Thyroid gland (tissue), 4 donors: ENCODE measurements around the gene AUH. TPM values are rescaled to one million over a fixed set of nuclear protein-coding genes. Genes with fewer than 3 reads are reported as not detected.

Experiments
- DNase-seq, 2 donors: peaks; one replicate each; pipeline ENCODE4 v3.0.0-alpha.2; 2019
- H3K27ac ChIP-seq, 3 donors: fragments of 200-600 bp; sonication (generic); 1 replicate in 2 of 3; 2 replicates in 1 of 3; pipeline ENCODE4 v1.5.1; 2016 to 2019; ENCODE audit warnings: mild to moderate bottlenecking in 1 of 3, moderate library complexity in 1 of 3
- H3K27me3 ChIP-seq: fragments of 200-600 bp; sonication (generic); one replicate; pipeline ENCODE4 v1.5.1; 2019
- H3K36me3 ChIP-seq, 2 donors: fragments of 200-600 bp; sonication (generic); one replicate each; pipeline ENCODE4 v1.5.1; 2016 to 2019
- H3K4me1 ChIP-seq, 2 donors: fragments of 200-600 bp; sonication (generic); one replicate each; pipeline ENCODE4 v1.5.1; 2017 to 2019
- H3K4me3 ChIP-seq, 3 donors: fragments of 200-600 bp; sonication (generic); replicated peaks in 1 of 3; 1 replicate in 2 of 3; 2 replicates in 1 of 3; pipeline ENCODE4 v1.5.1; 2016; ENCODE audit warnings: mild to moderate bottlenecking in 1 of 3
- H3K9me3 ChIP-seq: fragments of 200-600 bp; sonication (generic); one replicate; pipeline ENCODE4 v1.5.1; 2017
- POLR2A ChIP-seq, 2 donors: fragments of 450-650 bp; IDR thresholded peaks; one replicate each; pipeline ENCODE4 v1.6.1; 2017; ENCODE audit warnings: antibody characterized with exemption in 2 of 2, mild to moderate bottlenecking in 2 of 2, moderate library complexity in 1 of 2
- WGBS, 2 donors: methylation state at CpG; one replicate each; pipeline ENCODE4 v1.1.5; 2017; 5-methylcytosine and 5-hydroxymethylcytosine counted together
- intact Hi-C: fragments of 100-400 bp; cut with DNase I; formaldehyde crosslinking; loops from one replicate; pipeline ENCODE4 v1.15.1; 2023
- total RNA-seq, 4 donors: library from RNA; depleted of rRNA; stranded (reverse); fragments of >200 nt; gene quantifications; one replicate each; pipeline ENCODE4 v1.2.3, GENCODE V29; 2016
- TF ChIP-seq, protein P1 (sequence below), 6 experiments: fragments of 200-600 bp in 3 of 6; fragments of 450-650 bp in 3 of 6; sonication (generic) in 3 of 6; IDR thresholded peaks; one replicate each; pipeline ENCODE4 v1.5.1; 2016 to 2019; ENCODE audit warnings: antibody characterized with exemption in 6 of 6, mild to moderate bottlenecking in 2 of 6, inconsistent platforms in 1 of 6, moderate library complexity in 1 of 6

Gene AUH
- total RNA-seq, 4 donors from 2014 or later = 57.1 to 83.5 (median 65.2) TPM

DNA sequence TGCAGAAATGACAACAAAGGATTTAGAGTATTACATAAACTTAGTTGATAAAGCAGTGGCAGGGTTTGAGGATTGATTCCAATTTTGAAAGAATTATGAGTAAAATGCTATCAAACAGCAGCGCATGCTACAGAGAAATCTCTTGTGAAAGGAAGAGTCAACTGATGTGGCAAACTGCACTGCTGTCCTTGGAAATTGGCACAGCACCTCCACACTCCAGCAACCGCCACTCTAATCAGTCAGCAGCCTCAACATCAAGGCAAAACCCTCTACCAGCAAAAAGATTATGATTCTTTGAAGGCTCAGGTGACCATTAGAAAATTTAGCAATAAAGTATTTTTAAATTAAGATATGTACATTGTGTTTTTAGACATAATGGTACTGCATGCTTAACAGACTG is 66.4 kb downstream of the AUH start:
- 97% methylated on average over 2 of the region's 2 CpGs for WGBS, 2 donors
- TF ChIP-seq POLR2A (IDR thresholded peaks at IDR 0.05) = no peak
- TF ChIP-seq, protein P1, sequence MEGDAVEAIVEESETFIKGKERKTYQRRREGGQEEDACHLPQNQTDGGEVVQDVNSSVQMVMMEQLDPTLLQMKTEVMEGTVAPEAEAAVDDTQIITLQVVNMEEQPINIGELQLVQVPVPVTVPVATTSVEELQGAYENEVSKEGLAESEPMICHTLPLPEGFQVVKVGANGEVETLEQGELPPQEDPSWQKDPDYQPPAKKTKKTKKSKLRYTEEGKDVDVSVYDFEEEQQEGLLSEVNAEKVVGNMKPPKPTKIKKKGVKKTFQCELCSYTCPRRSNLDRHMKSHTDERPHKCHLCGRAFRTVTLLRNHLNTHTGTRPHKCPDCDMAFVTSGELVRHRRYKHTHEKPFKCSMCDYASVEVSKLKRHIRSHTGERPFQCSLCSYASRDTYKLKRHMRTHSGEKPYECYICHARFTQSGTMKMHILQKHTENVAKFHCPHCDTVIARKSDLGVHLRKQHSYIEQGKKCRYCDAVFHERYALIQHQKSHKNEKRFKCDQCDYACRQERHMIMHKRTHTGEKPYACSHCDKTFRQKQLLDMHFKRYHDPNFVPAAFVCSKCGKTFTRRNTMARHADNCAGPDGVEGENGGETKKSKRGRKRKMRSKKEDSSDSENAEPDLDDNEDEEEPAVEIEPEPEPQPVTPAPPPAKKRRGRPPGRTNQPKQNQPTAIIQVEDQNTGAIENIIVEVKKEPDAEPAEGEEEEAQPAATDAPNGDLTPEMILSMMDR (IDR thresholded peaks at IDR 0.05) = no peak
- Histone ChIP-seq H3K27me3 (no peaks in the 10 kb centered on the region), H3K9me3 (no peaks in the 10 kb centered on the region), H3K36me3 (peaks cover 21 to 27% of the 10 kb centered on the region in 2 donors), H3K4me3 (no peak overlapping the region), H3K27ac (no peak overlapping the region), H3K4me1 (no peaks in the 10 kb centered on the region)
- no peak for DNase-seq
- intact Hi-C loops = no loop called here

DNA sequence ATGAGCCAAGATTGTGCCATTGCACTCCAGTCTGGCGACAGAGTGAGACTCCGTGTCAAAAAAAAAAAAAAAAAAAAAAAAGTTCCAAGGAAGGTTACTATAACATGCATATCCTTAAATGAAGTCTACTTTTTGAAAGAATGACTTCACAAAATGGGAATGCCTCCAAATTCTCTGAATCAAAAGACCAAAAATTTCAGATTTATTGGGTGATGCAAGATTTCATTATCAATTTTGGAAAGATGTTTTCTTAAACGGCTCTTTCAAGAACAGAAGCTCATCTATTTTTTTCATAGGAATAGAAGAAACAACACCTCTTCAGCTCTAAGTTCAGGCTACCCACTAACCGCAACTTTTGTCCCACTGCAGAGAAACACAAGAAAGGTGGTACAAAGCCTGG is 69.9 kb downstream of the AUH start:
- Histone ChIP-seq H3K27me3 (no peaks in the 10 kb centered on the region), H3K27ac (no peak overlapping the region), H3K9me3 (no peaks in the 10 kb centered on the region), H3K4me1 (no peaks in the 10 kb centered on the region), H3K4me3 (no peak overlapping the region), H3K36me3 (peaks cover 21 to 27% of the 10 kb centered on the region in 2 donors)
- TF ChIP-seq, protein P1 (IDR thresholded peaks at IDR 0.05) = no peak
- no peak for TF ChIP-seq POLR2A (IDR thresholded peaks at IDR 0.05)
- intact Hi-C loops = no loop called here
- no peak for DNase-seq
- WGBS, 2 donors = 91 to 94% methylated on average over 4 of the region's 4 CpGs

DNA sequence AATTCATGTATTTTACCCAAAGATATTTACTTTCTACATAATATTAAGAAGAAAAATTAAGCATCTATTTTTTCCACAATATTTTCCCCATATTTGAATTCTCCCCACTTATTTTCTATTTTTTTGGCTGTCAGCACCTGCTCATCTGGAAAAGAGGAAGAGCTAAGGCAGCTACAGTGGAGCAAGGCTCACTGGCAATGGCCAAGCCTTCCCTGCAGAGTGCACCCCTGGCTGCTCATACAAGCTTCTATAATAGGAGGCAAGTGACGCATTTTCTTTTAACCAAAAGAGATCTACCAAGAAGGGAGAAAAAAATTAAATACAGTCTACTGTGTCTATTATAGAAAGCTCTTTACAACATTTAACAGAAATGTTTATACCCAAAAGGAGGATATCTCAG is 72.5 kb downstream of the AUH start:
- TF ChIP-seq, protein P1 (IDR thresholded peaks at IDR 0.05) = no peak
- no peak for TF ChIP-seq POLR2A (IDR thresholded peaks at IDR 0.05)
- Histone ChIP-seq H3K9me3 (no peaks in the 10 kb centered on the region), H3K4me1 (no peaks in the 10 kb centered on the region), H3K4me3 (no peak overlapping the region), H3K27ac (no peak overlapping the region), H3K27me3 (no peaks in the 10 kb centered on the region), H3K36me3 (peaks cover 11 to 14% of the 10 kb centered on the region in 2 donors)
- WGBS, 2 donors = 86 to 100% methylated on average over 1 of the region's 1 CpG
- DNase-seq = no peak
- intact Hi-C loops = no loop called here

DNA sequence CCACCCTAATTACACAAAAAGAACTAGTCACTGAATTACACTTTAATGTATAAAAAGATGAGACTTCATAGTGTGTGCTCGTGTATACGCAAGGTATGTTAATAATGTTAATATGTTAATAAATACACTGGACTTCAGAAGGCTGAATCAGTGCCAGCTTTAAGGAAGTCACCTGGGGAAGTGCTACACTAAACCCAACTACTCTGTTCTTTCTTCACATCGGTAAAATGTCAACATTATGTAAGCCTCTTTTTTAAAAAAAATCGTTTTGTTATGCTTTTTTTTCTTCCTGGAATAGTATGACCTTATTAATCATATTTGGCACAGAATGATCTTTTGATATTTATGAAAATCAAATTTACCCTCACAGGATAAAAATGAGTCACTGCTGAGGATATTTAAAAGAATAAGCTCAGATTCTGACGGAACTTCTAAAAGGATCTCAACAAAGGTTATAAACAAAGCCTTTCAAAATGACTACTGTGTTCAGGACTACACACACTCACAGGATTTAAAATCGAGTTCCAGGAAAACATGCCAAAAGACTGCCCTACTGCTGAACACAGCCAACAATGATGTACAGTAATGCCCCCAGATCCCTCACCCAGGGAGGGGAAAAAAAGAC is 75.9 kb downstream of the AUH start:
- intact Hi-C loops = no loop called here
- no peak overlapping the region for H3K4me3 ChIP-seq
- no peak overlapping the region for H3K27ac ChIP-seq
- no peaks in the 10 kb centered on the region for H3K27me3 ChIP-seq
- no peaks in the 10 kb centered on the region for H3K36me3 ChIP-seq
- H3K4me1 ChIP-seq = no peaks in the 10 kb centered on the region
- 70 to 71% methylated on average over 6 of the region's 6 CpGs for WGBS, 2 donors
- no peak for DNase-seq
- TF ChIP-seq POLR2A (IDR thresholded peaks at IDR 0.05) = no peak
- TF ChIP-seq, protein P1 (IDR thresholded peaks at IDR 0.05) = no peak
- no peaks in the 10 kb centered on the region for H3K9me3 ChIP-seq

DNA sequence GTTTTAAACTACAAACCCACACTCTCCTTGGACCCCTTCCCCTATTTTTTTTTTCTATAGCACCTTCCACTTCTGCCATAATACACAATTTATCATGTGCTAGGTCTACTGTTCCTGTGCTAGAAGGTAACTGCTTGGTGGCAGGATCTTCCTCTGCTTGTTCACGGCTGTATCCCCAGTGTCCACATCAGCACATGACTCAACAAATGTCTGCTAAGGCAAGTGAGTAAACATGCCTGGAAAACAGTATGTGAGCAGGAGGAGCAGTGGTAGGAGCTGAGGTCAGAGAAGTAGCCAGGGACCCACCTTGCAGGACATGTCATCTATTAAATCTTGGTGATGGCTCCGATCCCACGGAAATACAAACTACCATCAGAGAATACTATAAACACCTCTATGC is 79.4 kb downstream of the AUH start:
- intact Hi-C loops = no loop called here
- DNase-seq = no peak
- WGBS, 2 donors = 99 to 100% methylated on average over 3 of the region's 3 CpGs

More for the DNA sequence above, 79.4 kb downstream of the AUH start:
- Histone ChIP-seq H3K4me1 (no peaks in the 10 kb centered on the region), H3K27ac (no peak overlapping the region), H3K4me3 (no peak overlapping the region), H3K36me3 (no peaks in the 10 kb centered on the region), H3K27me3 (no peaks in the 10 kb centered on the region), H3K9me3 (no peaks in the 10 kb centered on the region)
- TF ChIP-seq, protein P1 (IDR thresholded peaks at IDR 0.05) = no peak
- TF ChIP-seq POLR2A (IDR thresholded peaks at IDR 0.05) = no peak
